Tibial artery (tissue), 4 donors: ENCODE measurements around the gene ANKS3.

Experiments
- DNase-seq, 2 donors: peaks; one replicate each; pipeline ENCODE4 v3.0.0-alpha.2; 2019
- H3K27ac ChIP-seq, 2 donors: fragments of 200-600 bp; sonication (generic) in 1 of 2; 1 replicate in 1 of 2; 2 replicates in 1 of 2; pipeline ENCODE4 v1.5.1; 2018 to 2019; ENCODE audit warnings: mild to moderate bottlenecking in 1 of 2
- H3K27me3 ChIP-seq, 2 donors: fragments of 200-600 bp; sonication (generic) in 1 of 2; one replicate each; pipeline versions ENCODE4 v1.5.1 to v1.6.0; 2016 to 2019
- H3K36me3 ChIP-seq, 3 donors: fragments of 200-600 bp; sonication (generic) in 2 of 3; one replicate each; pipeline ENCODE4 v1.5.1; 2016 to 2019; ENCODE audit warnings: mild to moderate bottlenecking in 2 of 3
- H3K4me1 ChIP-seq, 4 donors: fragments of 200-600 bp; sonication (generic) in 2 of 4; 1 replicate in 3 of 4; 2 replicates in 1 of 4; pipeline ENCODE4 v1.5.1; 2016 to 2019
- H3K4me3 ChIP-seq, 2 donors: fragments of 200-600 bp; sonication (generic) in 1 of 2; 1 replicate in 1 of 2; 2 replicates in 1 of 2; pipeline ENCODE4 v1.5.1; 2018 to 2019; ENCODE audit warnings: mild to moderate bottlenecking in 2 of 2
- H3K9me3 ChIP-seq, 3 donors: fragments of 200-600 bp; sonication (generic) in 1 of 3; one replicate each; pipeline ENCODE4 v1.5.1; 2016 to 2019
- CTCF ChIP-seq, 2 experiments: fragments of 200-600 bp in 1 of 2; fragments of 450-650 bp in 1 of 2; IDR thresholded peaks; one replicate each; pipeline ENCODE4 v1.5.1; 2017 to 2019; ENCODE audit warnings: antibody characterized with exemption in 2 of 2, mild to moderate bottlenecking in 1 of 2, moderate library complexity in 1 of 2
- intact Hi-C: fragments of 100-400 bp; cut with DNase I; formaldehyde crosslinking; loops from one replicate; pipeline ENCODE4 v1.15.0; 2023; ENCODE audit warnings: low total_unique reads

ANKS3 gene

GRCh38 chr16:4684763-4685162, 49.3 kb downstream of the ANKS3 start:
- no peaks in the 10 kb centered on the region for H3K9me3 ChIP-seq
- intact Hi-C loops = loop anchor here (2.0 kb wide), 1 partner anchor 74 kb away; no protein-coding TSS in a partner anchor
- H3K27ac ChIP-seq = no peak overlapping the region
- peaks cover 0 to 7% (median 0%) of the 10 kb centered on the region in 4 donors for H3K4me1 ChIP-seq
- no peak for DNase-seq
- TF ChIP-seq CTCF (IDR thresholded peaks at IDR 0.05) = no peak
- H3K4me3 ChIP-seq = no peak overlapping the region
- peaks cover 21 to 99% (median 86%) of the 10 kb centered on the region in 3 donors for H3K36me3 ChIP-seq
- no peaks in the 10 kb centered on the region for H3K27me3 ChIP-seq

- TF ChIP-seq CTCF (IDR thresholded peaks at IDR 0.05) = no peak
- intact Hi-C loops = loop anchor here (2.0 kb wide), 1 partner anchor 73 kb away; no protein-coding TSS in a partner anchor
- no peak overlapping the region for H3K4me3 ChIP-seq
- DNase-seq = no peak
- H3K36me3 ChIP-seq = peaks cover 21 to 99% (median 88%) of the 10 kb centered on the region in 3 donors
- no peaks in the 10 kb centered on the region for H3K27me3 ChIP-seq
- H3K4me1 ChIP-seq = peaks cover 0 to 7% (median 0%) of the 10 kb centered on the region in 4 donors
- no peaks in the 10 kb centered on the region for H3K9me3 ChIP-seq
- H3K27ac ChIP-seq = no peak overlapping the region
Measured at GRCh38 chr16:4684058-4684715, 49.9 kb downstream of the ANKS3 start.

GRCh38 chr16:4683255-4684057, 50.6 kb downstream of the ANKS3 start:
- DNase-seq = no peak
- Histone ChIP-seq H3K4me3 (no peak overlapping the region), H3K36me3 (peaks cover 21 to 97% (median 81%) of the 10 kb centered on the region in 3 donors), H3K9me3 (no peaks in the 10 kb centered on the region), H3K27ac (no peak overlapping the region), H3K4me1 (peaks cover 0 to 7% (median 0%) of the 10 kb centered on the region in 4 donors), H3K27me3 (no peaks in the 10 kb centered on the region)
- no peak for TF ChIP-seq CTCF (IDR thresholded peaks at IDR 0.05)
- intact Hi-C loops = loop anchor here (2.0 kb wide), 1 partner anchor 73 kb away; no protein-coding TSS in a partner anchor

- H3K27me3 ChIP-seq = no peaks in the 10 kb centered on the region
- H3K4me1 ChIP-seq = peaks cover 0 to 7% (median 0%) of the 10 kb centered on the region in 4 donors
- no peak overlapping the region for H3K27ac ChIP-seq
- no peak overlapping the region for H3K4me3 ChIP-seq
- H3K36me3 ChIP-seq = peaks cover 25 to 97% (median 79%) of the 10 kb centered on the region in 3 donors
- no peaks in the 10 kb centered on the region for H3K9me3 ChIP-seq
- no peak for TF ChIP-seq CTCF (IDR thresholded peaks at IDR 0.05)
- no peak for DNase-seq
- intact Hi-C loops = no loop called here
Measured at GRCh38 chr16:4682616-4683254, 51.3 kb downstream of the ANKS3 start.

- no peak for TF ChIP-seq CTCF (IDR thresholded peaks at IDR 0.05)
- H3K36me3 ChIP-seq = peaks cover 29 to 97% (median 85%) of the 10 kb centered on the region in 3 donors
- no peak for DNase-seq
- H3K9me3 ChIP-seq = no peaks in the 10 kb centered on the region
- no peak overlapping the region for H3K4me3 ChIP-seq
- no peaks in the 10 kb centered on the region for H3K27me3 ChIP-seq
- no peak overlapping the region for H3K27ac ChIP-seq
- H3K4me1 ChIP-seq = peaks cover 0 to 7% (median 0%) of the 10 kb centered on the region in 4 donors
- intact Hi-C loops = no loop called here
Measured at GRCh38 chr16:4682084-4682591, 51.9 kb downstream of the ANKS3 start.
